HepG2 (cell line): ENCODE results near the gene SFXN5.

Source experiments
- ERF ChIP-seq: IDR thresholded peaks from 2 replicates; pipeline ENCODE4 v1.6.1; 2018; ENCODE audit warnings: missing biosample characterization, missing genetic modification reagents
- ZSCAN29 ChIP-seq: sonication (generic); formaldehyde crosslinking; conservative IDR thresholded peaks from 2 replicates; pipeline ENCODE4 v1.4.0; 2020; ENCODE audit warnings: mild to moderate bottlenecking, missing genetic modification reagents

DNA sequence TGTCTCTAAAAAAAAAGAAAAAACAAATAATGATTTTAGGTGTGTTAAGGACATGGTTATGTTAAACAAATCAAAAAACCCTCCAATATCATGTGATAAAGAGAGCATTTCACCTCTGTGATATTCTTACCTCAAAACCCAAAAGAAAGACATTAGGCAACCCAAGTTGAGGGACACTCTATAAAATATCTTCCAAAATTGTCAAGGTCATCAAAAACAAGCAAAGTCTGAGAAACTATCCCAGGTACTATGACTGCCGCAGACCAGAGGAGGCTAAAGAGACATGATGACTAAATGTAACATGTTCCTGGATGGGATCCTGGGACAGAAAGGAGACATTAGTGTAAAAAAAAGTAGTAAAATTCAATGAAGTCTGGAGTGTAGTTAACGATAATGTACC is 4.5 kb downstream of the SFXN5 start:
- no peak for TF ChIP-seq ERF (CRISPR knock-in tag)
- TF ChIP-seq ZSCAN29 (CRISPR knock-in tag): no peak
